Measurements from ENCODE around the gene CHMP3.

Gene CHMP3

GRCh38 chr2:86491088-86491487, 72.2 kb downstream of the CHMP3 start:
- no peaks in the 10 kb centered on the region for H3K27me3 ChIP-seq (ENCODE audit: insufficient read depth, low read length, poor library complexity)
- H3K79me2 ChIP-seq (ENCODE audit: insufficient read depth, low read length): peaks cover 11% of the 10 kb centered on the region; the same call in 1 of the 2 replicates
- no peaks in the 10 kb centered on the region for H3K4me1 ChIP-seq (ENCODE audit: insufficient read depth, low read length)
- ATAC-seq (ENCODE audit: insufficient read depth, low read depth) (no peak), DNase-seq (no peak)
- TF ChIP-seq EZH2 (IDR thresholded peaks at IDR 0.05; ENCODE audit: borderline replicate concordance, low read depth, low read length, severe bottlenecking) (no peak), CTCF (IDR thresholded peaks at IDR 0.05; ENCODE audit: borderline replicate concordance, extremely low read depth, low read length, poor library complexity, severe bottlenecking) (no peak)
- H3K9ac ChIP-seq (ENCODE audit: low read depth, low read length): no peak overlapping the region
- H3K36me3 ChIP-seq (ENCODE audit: insufficient read depth, low read length): peaks cover 100% of the 10 kb centered on the region
- H4K20me1 ChIP-seq (ENCODE audit: insufficient read depth, low read length): no peaks in the 10 kb centered on the region
- no peak overlapping the region for H3K4me2 ChIP-seq (ENCODE audit: insufficient read depth, low read length)
- H3K9me3 ChIP-seq (ENCODE audit: insufficient read depth, low read length, severe bottlenecking): no peaks in the 10 kb centered on the region
- H3K27ac ChIP-seq (ENCODE audit: low read length): no peak overlapping the region
- no peak overlapping the region for H2AFZ ChIP-seq (ENCODE audit: low read depth, low read length)
- H3K4me3 ChIP-seq (ENCODE audit: low read depth in 1 of 2, low read length in 2 of 2): no peak overlapping the region

- H3K36me3 ChIP-seq (ENCODE audit: insufficient read depth, low read length): peaks cover 100% of the 10 kb centered on the region
- ATAC-seq (ENCODE audit: insufficient read depth, low read depth) (no peak), DNase-seq (no peak)
- TF ChIP-seq CTCF (IDR thresholded peaks at IDR 0.05; ENCODE audit: borderline replicate concordance, extremely low read depth, low read length, poor library complexity, severe bottlenecking) (no peak), EZH2 (IDR thresholded peaks at IDR 0.05; ENCODE audit: borderline replicate concordance, low read depth, low read length, severe bottlenecking) (no peak)
- no peak overlapping the region for H3K27ac ChIP-seq (ENCODE audit: low read length)
- H3K9me3 ChIP-seq (ENCODE audit: insufficient read depth, low read length, severe bottlenecking): no peaks in the 10 kb centered on the region
- H2AFZ ChIP-seq (ENCODE audit: low read depth, low read length): no peak overlapping the region
- H3K79me2 ChIP-seq (ENCODE audit: insufficient read depth, low read length): peaks cover 11% of the 10 kb centered on the region; the same call in 1 of the 2 replicates
- H3K27me3 ChIP-seq (ENCODE audit: insufficient read depth, low read length, poor library complexity): no peaks in the 10 kb centered on the region
- H3K4me1 ChIP-seq (ENCODE audit: insufficient read depth, low read length): no peaks in the 10 kb centered on the region
- H4K20me1 ChIP-seq (ENCODE audit: insufficient read depth, low read length): no peaks in the 10 kb centered on the region
- H3K4me2 ChIP-seq (ENCODE audit: insufficient read depth, low read length): no peak overlapping the region
- H3K9ac ChIP-seq (ENCODE audit: low read depth, low read length): no peak overlapping the region
- no peak overlapping the region for H3K4me3 ChIP-seq (ENCODE audit: low read depth in 1 of 2, low read length in 2 of 2)
Observed at GRCh38 chr2:86490245-86490644, 73.0 kb downstream of the CHMP3 start.

DNA sequence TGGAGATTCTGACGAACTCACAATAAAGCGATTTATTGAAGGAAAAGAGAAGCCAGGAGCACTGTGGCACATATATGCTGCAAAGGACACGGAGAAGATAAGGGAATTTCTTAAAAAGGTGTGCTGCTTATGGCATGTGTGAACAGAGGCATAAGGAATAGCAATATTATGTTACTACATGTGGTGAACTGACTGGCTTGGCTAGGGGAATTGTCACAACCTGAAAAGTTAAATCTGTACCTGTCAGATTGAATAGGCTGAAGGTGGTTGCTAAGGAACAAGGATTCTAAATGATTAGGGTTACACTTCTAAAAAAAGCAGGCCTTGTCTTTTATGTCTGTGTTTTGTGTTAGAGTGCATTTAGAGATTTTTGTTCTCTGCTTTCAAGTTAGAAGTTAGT, 73.7 kb downstream of the CHMP3 start:
- Histone ChIP-seq H3K36me3 (ENCODE audit: insufficient read depth, low read length) (peaks cover 100% of the 10 kb centered on the region), H4K20me1 (ENCODE audit: insufficient read depth, low read length) (no peaks in the 10 kb centered on the region), H3K27ac (ENCODE audit: low read length) (no peak overlapping the region), H3K79me2 (ENCODE audit: insufficient read depth, low read length) (peaks cover 6% of the 10 kb centered on the region; the same call in 1 of the 2 replicates), H3K4me2 (ENCODE audit: insufficient read depth, low read length) (no peak overlapping the region), H3K9ac (ENCODE audit: low read depth, low read length) (no peak overlapping the region), H3K9me3 (ENCODE audit: insufficient read depth, low read length, severe bottlenecking) (no peaks in the 10 kb centered on the region), H3K27me3 (ENCODE audit: insufficient read depth, low read length, poor library complexity) (no peaks in the 10 kb centered on the region), H3K4me3 (ENCODE audit: low read depth in 1 of 2, low read length in 2 of 2) (no peak overlapping the region), H2AFZ (ENCODE audit: low read depth, low read length) (no peak overlapping the region), H3K4me1 (ENCODE audit: insufficient read depth, low read length) (no peaks in the 10 kb centered on the region)
- DNase-seq (no peak), ATAC-seq (ENCODE audit: insufficient read depth, low read depth) (no peak)
- TF ChIP-seq CTCF (IDR thresholded peaks at IDR 0.05; ENCODE audit: borderline replicate concordance, extremely low read depth, low read length, poor library complexity, severe bottlenecking) (no peak), EZH2 (IDR thresholded peaks at IDR 0.05; ENCODE audit: borderline replicate concordance, low read depth, low read length, severe bottlenecking) (no peak)
